Stimulated activated CD4-positive, alpha-beta T cell treated with anti-CD3 and anti-CD28 coated beads, Interleukin-12 subunit alpha, Interleukin-12 subunit beta, amount 100 ng/mL, for 24 hours (primary cell): ENCODE measurements around the gene SPACA5B.
"Not testable (repeated sequence)": the region's sequence is repeated elsewhere in the genome, so short reads cannot be mapped to it uniquely, and the experiment has no call there.

Source experiments
- DNase-seq, 2 experiments: peaks; one replicate each; pipeline ENCODE4 v3.0.0-alpha.2; 2020; ENCODE audit warnings: low read depth in 2 of 2

The SPACA5B gene

GRCh38 chrX:48130326-48130725 lies at the start of gene SPACA5B:
SPACA5B (plus strand) TSS chrX:48130626; CDS start chrX:48130688, 62 bp downstream.
- DNase-seq = not testable (repeated sequence)

GRCh38 chrX:48083212-48083611 lies 47.2 kb upstream of the SPACA5B start:
- peak; percentile 2 to 20 for DNase-seq

GRCh38 chrX:48083706-48084105 lies 46.7 kb upstream of the SPACA5B start:
- DNase-seq = no peak

GRCh38 chrX:48086082-48086481 lies 44.3 kb upstream of the SPACA5B start:
- DNase-seq = no peak

- DNase-seq = no peak
Observed at GRCh38 chrX:48090123-48090522, 40.3 kb upstream of the SPACA5B start.

- not testable (repeated sequence) for DNase-seq
Observed at GRCh38 chrX:48092558-48092957, 37.9 kb upstream of the SPACA5B start.

GRCh38 chrX:48101443-48101842 lies 29.0 kb upstream of the SPACA5B start:
- DNase-seq = no peak

GRCh38 chrX:48102874-48103374 lies 27.5 kb upstream of the SPACA5B start:
- no peak for DNase-seq

GRCh38 chrX:48107717-48108116 lies 22.7 kb upstream of the SPACA5B start:
- DNase-seq = no peak

- DNase-seq = not testable (repeated sequence)
Observed at GRCh38 chrX:48125286-48125685, 5.1 kb upstream of the SPACA5B start.

GRCh38 chrX:48132308-48132844 lies 1.9 kb downstream of the SPACA5B start:
- not testable (repeated sequence) for DNase-seq

GRCh38 chrX:48139076-48139475 lies 8.7 kb downstream of the SPACA5B start:
- not testable (repeated sequence) for DNase-seq

GRCh38 chrX:48141810-48142508 lies 11.5 kb downstream of the SPACA5B start:
- not testable (repeated sequence) for DNase-seq

- DNase-seq = peak in 1 of 2 experiments; percentile 8
Observed at GRCh38 chrX:48142697-48143096, 12.3 kb downstream of the SPACA5B start.

- DNase-seq = no peak
Observed at GRCh38 chrX:48153769-48154168, 23.3 kb downstream of the SPACA5B start.

GRCh38 chrX:48154796-48155195 lies 24.4 kb downstream of the SPACA5B start:
- DNase-seq = no peak

- DNase-seq = no peak
Observed at GRCh38 chrX:48156014-48156413, 25.6 kb downstream of the SPACA5B start.

- DNase-seq = no peak
Observed at GRCh38 chrX:48165241-48165640, 34.8 kb downstream of the SPACA5B start.

GRCh38 chrX:48166322-48166721 lies 35.9 kb downstream of the SPACA5B start:
- not testable (repeated sequence) for DNase-seq

GRCh38 chrX:48179691-48180090 lies 49.3 kb downstream of the SPACA5B start:
- no peak for DNase-seq

- DNase-seq = no peak
Observed at GRCh38 chrX:48180811-48181210, 50.4 kb downstream of the SPACA5B start.

GRCh38 chrX:48181882-48182281 lies 51.5 kb downstream of the SPACA5B start:
- DNase-seq = not testable (repeated sequence)
